A673 (cell line): ENCODE data around the gene ZNF511. TPM values are rescaled to one million over a fixed set of nuclear protein-coding genes. Genes with fewer than 3 reads are reported as not detected.

Source experiments
- BruUV-seq: library from RNA; stranded (reverse); fragments of 400-500 nt; replicated peaks from 2 replicates; lab custom pipeline; 2021; lab: Mats Ljungman, UMichigan
- CTCF ChIA-PET: fragments of 300-600 bp; sonication (Branson Sonifier 250); formaldehyde crosslinking; loops from one replicate; lab custom pipeline; 2022; ENCODE audit warnings: antibody characterized with exemption; lab: Charles Lee
- POLR2A ChIA-PET: fragments of 300-600 bp; sonication (Branson Sonifier 250); formaldehyde crosslinking; loops from one replicate; lab custom pipeline; 2022; ENCODE audit warnings: antibody characterized with exemption; ENCODE audit not compliant: low non-redundant PET; lab: Charles Lee
- DNase-seq: peaks from one replicate; pipeline ENCODE4 v3.0.0-alpha.2; 2015; ENCODE audit warnings: low spot score
- H3K27ac ChIP-seq: fragments of 200-600 bp; sonication (generic); 2 replicates; pipeline ENCODE4 v1.5.1; 2016; ENCODE audit warnings: mixed run types, low read depth, mild to moderate bottlenecking, mixed read lengths, antibody characterized with exemption, low read length; ENCODE audit not compliant: poor library complexity, severe bottlenecking
- H3K27me3 ChIP-seq: fragments of 200-600 bp; sonication (generic); replicated peaks from 2 replicates; pipeline ENCODE4 v1.6.1; 2017; ENCODE audit warnings: mixed run types, low read depth, mild to moderate bottlenecking, mixed read lengths, antibody characterized with exemption, low read length; ENCODE audit not compliant: insufficient read depth, poor library complexity
- H3K36me3 ChIP-seq: fragments of 200-600 bp; sonication (generic); 2 replicates; pipeline ENCODE4 v1.6.1; 2016; ENCODE audit warnings: mixed run types, mild to moderate bottlenecking, mixed read lengths, antibody characterized with exemption, low read length; ENCODE audit not compliant: insufficient read depth, poor library complexity, severe bottlenecking
- H3K4me1 ChIP-seq: fragments of 200-600 bp; sonication (generic); 2 replicates; pipeline ENCODE4 v1.6.1; 2017; ENCODE audit warnings: mixed run types, mild to moderate bottlenecking, mixed read lengths, antibody characterized with exemption, low read length; ENCODE audit not compliant: insufficient read depth, poor library complexity, severe bottlenecking
- H3K4me3 ChIP-seq: fragments of 200-600 bp; sonication (generic); 2 replicates; pipeline ENCODE4 v1.5.1; 2016; ENCODE audit warnings: low read depth, mixed run types, mild to moderate bottlenecking, mixed read lengths, low read length; ENCODE audit not compliant: poor library complexity, severe bottlenecking
- H3K9me3 ChIP-seq: fragments of 200-600 bp; sonication (generic); 2 replicates; pipeline ENCODE4 v1.6.1; 2016; ENCODE audit warnings: mixed run types, low read depth, mild to moderate bottlenecking, mixed read lengths, antibody characterized with exemption, low read length; ENCODE audit not compliant: poor library complexity, severe bottlenecking
- EZH2 ChIP-seq: fragments of 200-600 bp; sonication (generic); IDR thresholded peaks from 2 replicates; pipeline ENCODE4 v1.6.1; 2017; ENCODE audit warnings: borderline replicate concordance, low read depth, mild to moderate bottlenecking, mixed read lengths, antibody characterized with exemption, low read length; ENCODE audit not compliant: poor library complexity, severe bottlenecking
- intact Hi-C: fragments of 100-400 bp; cut with micrococcal nuclease; formaldehyde crosslinking; loops from one replicate; pipeline ENCODE4 v1.10.0; 2022; ENCODE audit not compliant: unreplicated experiment
- total RNA-seq: library from RNA; stranded (reverse); gene quantifications from 2 replicates; pipeline ENCODE4 v1.2.3, GENCODE V29; 2021
- TF ChIP-seq, protein P1 (sequence below): fragments of 300-800, 200-600 bp; sonication (generic); conservative IDR thresholded peaks from 2 replicates; pipeline ENCODE4 v1.5.1; 2017; ENCODE audit warnings: low read depth, mild to moderate bottlenecking, antibody characterized with exemption, low read length, moderate library complexity, mixed read lengths

The ZNF511 gene
- total RNA-seq, 1 experiment from 2014 or later, result 61.4 TPM

DNA sequence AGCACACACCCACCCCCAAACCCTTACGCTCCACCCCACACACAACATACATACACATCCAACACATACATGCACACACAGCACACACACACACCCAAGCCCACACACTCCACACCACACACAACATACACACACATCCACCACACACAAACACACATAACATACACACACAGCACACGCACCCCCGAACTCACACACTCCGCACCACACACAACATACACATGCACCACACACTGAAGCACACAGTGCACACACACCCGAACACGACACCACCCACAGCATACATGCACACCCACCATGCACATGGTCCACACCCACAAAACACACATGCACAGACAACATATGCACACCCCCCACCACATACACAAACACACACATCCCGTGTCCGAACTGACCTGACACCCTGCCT, 40.5 kb downstream of the ZNF511 start:
- TF ChIP-seq, protein P1, sequence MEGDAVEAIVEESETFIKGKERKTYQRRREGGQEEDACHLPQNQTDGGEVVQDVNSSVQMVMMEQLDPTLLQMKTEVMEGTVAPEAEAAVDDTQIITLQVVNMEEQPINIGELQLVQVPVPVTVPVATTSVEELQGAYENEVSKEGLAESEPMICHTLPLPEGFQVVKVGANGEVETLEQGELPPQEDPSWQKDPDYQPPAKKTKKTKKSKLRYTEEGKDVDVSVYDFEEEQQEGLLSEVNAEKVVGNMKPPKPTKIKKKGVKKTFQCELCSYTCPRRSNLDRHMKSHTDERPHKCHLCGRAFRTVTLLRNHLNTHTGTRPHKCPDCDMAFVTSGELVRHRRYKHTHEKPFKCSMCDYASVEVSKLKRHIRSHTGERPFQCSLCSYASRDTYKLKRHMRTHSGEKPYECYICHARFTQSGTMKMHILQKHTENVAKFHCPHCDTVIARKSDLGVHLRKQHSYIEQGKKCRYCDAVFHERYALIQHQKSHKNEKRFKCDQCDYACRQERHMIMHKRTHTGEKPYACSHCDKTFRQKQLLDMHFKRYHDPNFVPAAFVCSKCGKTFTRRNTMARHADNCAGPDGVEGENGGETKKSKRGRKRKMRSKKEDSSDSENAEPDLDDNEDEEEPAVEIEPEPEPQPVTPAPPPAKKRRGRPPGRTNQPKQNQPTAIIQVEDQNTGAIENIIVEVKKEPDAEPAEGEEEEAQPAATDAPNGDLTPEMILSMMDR, result no peak
- no peak for TF ChIP-seq EZH2
- H3K27me3 ChIP-seq, result no peaks in the 10 kb centered on the region
- H3K4me3 ChIP-seq, result no peak overlapping the region
- DNase-seq, result no peak
- H3K36me3 ChIP-seq, result no peaks in the 10 kb centered on the region
- intact Hi-C loops, result no loop called here
- no peak overlapping the region for H3K27ac ChIP-seq
- H3K4me1 ChIP-seq, result peaks cover 6% of the 10 kb centered on the region
- no TSS peak for BruUV-seq
- ChIA-PET CTCF (no interaction called here), POLR2A (no interaction called here)
- H3K9me3 ChIP-seq, result no peaks in the 10 kb centered on the region

DNA sequence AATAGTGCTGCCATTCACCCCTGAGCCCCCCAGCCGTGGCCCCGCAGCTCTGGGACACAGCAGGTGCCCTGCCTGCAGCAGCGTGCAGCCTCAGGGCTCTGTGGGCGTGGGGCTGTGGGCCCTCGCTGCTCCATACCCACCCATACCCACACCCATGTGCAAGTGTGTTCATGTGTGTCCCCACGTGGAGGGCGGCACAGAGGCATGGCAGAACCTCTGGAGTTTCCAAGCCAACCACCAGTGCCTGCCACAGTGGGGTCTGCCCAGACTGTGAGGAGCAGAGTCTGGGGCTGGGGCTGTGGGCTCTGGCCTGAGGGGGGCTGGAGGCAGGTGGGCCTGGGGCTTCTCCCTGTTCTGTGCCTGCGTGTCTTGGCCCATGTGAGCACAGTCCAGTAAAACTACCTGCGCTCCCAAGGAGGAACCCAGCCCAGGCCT, 40.9 kb downstream of the ZNF511 start:
- no TSS peak for BruUV-seq
- Histone ChIP-seq H3K27me3 (no peaks in the 10 kb centered on the region), H3K36me3 (no peaks in the 10 kb centered on the region), H3K27ac (no peak overlapping the region), H3K9me3 (no peaks in the 10 kb centered on the region), H3K4me3 (no peak overlapping the region), H3K4me1 (peaks cover 6% of the 10 kb centered on the region)
- ChIA-PET CTCF (no interaction called here), POLR2A (no interaction called here)
- DNase-seq, result no peak
- intact Hi-C loops, result no loop called here
- no peak for TF ChIP-seq EZH2
- TF ChIP-seq, protein P1, result no peak

DNA sequence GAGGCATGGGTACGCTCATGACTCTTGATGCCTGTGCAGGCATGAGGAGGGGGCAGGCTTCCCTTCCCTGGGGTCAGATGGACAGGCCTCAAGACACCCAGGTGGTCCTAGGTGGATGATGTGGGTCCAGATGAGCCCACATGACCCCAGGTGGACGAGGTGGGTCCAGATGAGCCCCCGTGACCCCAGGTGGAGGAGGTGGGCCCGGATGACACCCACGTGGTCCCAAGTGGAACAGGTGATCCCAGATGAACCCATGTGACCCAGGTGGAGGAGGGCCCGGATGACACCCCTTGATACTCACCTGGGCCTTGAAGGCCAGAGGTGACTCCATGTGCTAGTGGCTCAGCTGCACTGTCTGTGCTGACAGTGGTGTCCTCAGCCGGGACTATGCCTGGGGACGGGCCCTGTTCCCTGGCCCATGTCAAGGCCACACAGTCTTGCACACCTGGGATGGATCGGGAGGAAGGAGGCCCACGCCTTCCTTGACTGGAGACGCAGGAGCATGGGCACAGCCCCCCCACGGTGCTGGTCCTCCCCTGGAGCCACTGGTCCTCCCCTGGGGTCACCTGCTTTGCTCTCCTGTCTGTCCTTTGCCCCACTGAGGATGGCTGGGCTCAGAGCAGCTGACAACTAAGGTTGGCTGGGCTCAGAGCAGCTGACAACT, 41.7 kb downstream of the ZNF511 start:
- no TSS peak for BruUV-seq
- Histone ChIP-seq H3K27me3 (no peaks in the 10 kb centered on the region), H3K36me3 (no peaks in the 10 kb centered on the region), H3K9me3 (no peaks in the 10 kb centered on the region), H3K27ac (no peak overlapping the region), H3K4me1 (peaks cover 6% of the 10 kb centered on the region), H3K4me3 (no peak overlapping the region)
- TF ChIP-seq, protein P1, result no peak
- TF ChIP-seq EZH2, result no peak
- POLR2A ChIA-PET, result no interaction called here
- DNase-seq, result no peak
- CTCF ChIA-PET, result interaction anchor here (1.2 kb wide), 1 partner anchor 21 kb away, joined by 6 read pairs; no protein-coding TSS in a partner anchor
- intact Hi-C loops, result no loop called here
